Neuronal stem cell (in vitro differentiated cells): ENCODE data around the gene NUDT3.
A peak's percentile ranks its signal among the peaks of the same experiment; 100 is the strongest.

Experiments
- DNase-seq: peaks from one replicate; pipeline ENCODE4 v3.0.0-alpha.2; 2013; ENCODE audit warnings: low spot score
- H2AFZ ChIP-seq: one replicate; pipeline ENCODE4 v1.6.1; 2013; ENCODE audit warnings: mild to moderate bottlenecking, low read length, inconsistent platforms
- H2AK5ac ChIP-seq: 2 replicates; pipeline ENCODE4 v1.6.1; 2013; ENCODE audit warnings: low read depth, mild to moderate bottlenecking, inconsistent platforms, low read length, moderate library complexity, mixed read lengths
- H2BK120ac ChIP-seq: 2 replicates; pipeline ENCODE4 v1.6.1; 2013; ENCODE audit warnings: low read depth, mild to moderate bottlenecking, inconsistent platforms, low read length, moderate library complexity, mixed read lengths
- H2BK12ac ChIP-seq: one replicate; pipeline ENCODE4 v1.6.1; 2013; ENCODE audit warnings: low read length, inconsistent platforms
- H2BK15ac ChIP-seq: 2 replicates; pipeline ENCODE4 v1.6.1; 2013; ENCODE audit warnings: mild to moderate bottlenecking, low read length, inconsistent platforms, mixed read lengths
- H2BK5ac ChIP-seq: one replicate; pipeline ENCODE4 v1.6.1; 2013; ENCODE audit warnings: inconsistent platforms, mild to moderate bottlenecking, low read length, moderate library complexity
- H3K14ac ChIP-seq: one replicate; pipeline ENCODE4 v1.6.1; 2013; ENCODE audit warnings: low read length, inconsistent platforms
- H3K18ac ChIP-seq: 2 replicates; pipeline ENCODE4 v1.6.1; 2013; ENCODE audit warnings: low read length, inconsistent platforms
- H3K23ac ChIP-seq: 2 replicates; pipeline ENCODE4 v1.6.1; 2013; ENCODE audit warnings: low read depth, mild to moderate bottlenecking, mixed read lengths, low read length, inconsistent platforms; ENCODE audit not compliant: poor library complexity
- H3K27ac ChIP-seq: replicated peaks from 3 replicates; pipeline ENCODE4 v1.5.1; 2013; ENCODE audit warnings: low read length, inconsistent platforms
- H3K27me3 ChIP-seq, 3 experiments: 2 replicates each; pipeline ENCODE4 v1.6.1; 2013; ENCODE audit warnings: low read length in 3 of 3, mild to moderate bottlenecking in 2 of 3, inconsistent platforms in 1 of 3, low read depth in 1 of 3, mixed read lengths in 1 of 3, moderate library complexity in 1 of 3; ENCODE audit not compliant: control insufficient read depth in 3 of 3, insufficient read depth in 3 of 3
- H3K36me3 ChIP-seq, 2 donors: replicated peaks in 1 of 2; 2 replicates each; pipeline ENCODE4 v1.6.1; 2013; ENCODE audit warnings: low read length in 2 of 2; ENCODE audit not compliant: control insufficient read depth in 2 of 2, insufficient read depth in 2 of 2
- H3K4ac ChIP-seq: 2 replicates; pipeline ENCODE4 v1.6.1; 2013; ENCODE audit warnings: inconsistent platforms, mild to moderate bottlenecking, low read length, moderate library complexity
- H3K4me1 ChIP-seq, 2 donors: 1 replicate in 1 of 2; 2 replicates in 1 of 2; pipeline ENCODE4 v1.6.1; 2013; ENCODE audit warnings: low read length in 2 of 2, low read depth in 1 of 2; ENCODE audit not compliant: control insufficient read depth in 2 of 2, insufficient read depth in 1 of 2
- H3K4me2 ChIP-seq: one replicate; pipeline ENCODE4 v1.6.1; 2013; ENCODE audit warnings: mild to moderate bottlenecking, low read length, inconsistent platforms; ENCODE audit not compliant: insufficient read depth, poor library complexity, severe bottlenecking
- H3K4me3 ChIP-seq, 2 donors: 2 replicates each; pipeline ENCODE4 v1.5.1; 2013; ENCODE audit warnings: low read length in 2 of 2, mild to moderate bottlenecking in 2 of 2, inconsistent platforms in 1 of 2, moderate library complexity in 1 of 2
- H3K79me1 ChIP-seq: one replicate; pipeline ENCODE4 v1.6.1; 2013; ENCODE audit warnings: low read depth, mild to moderate bottlenecking, inconsistent platforms, low read length, moderate library complexity
- H3K9ac ChIP-seq: one replicate; pipeline ENCODE4 v1.6.1; 2013; ENCODE audit warnings: mild to moderate bottlenecking, low read depth, low read length, inconsistent platforms; ENCODE audit not compliant: poor library complexity
- H3K9me3 ChIP-seq, 2 donors: replicated peaks in 1 of 2; 2 replicates each; pipeline versions ENCODE3 to v1.6.1; 2013; ENCODE audit warnings: low read length in 2 of 2, mild to moderate bottlenecking in 2 of 2, inconsistent platforms in 1 of 2, low read depth in 1 of 2, mixed read lengths in 1 of 2, moderate library complexity in 1 of 2; ENCODE audit not compliant: control insufficient read depth in 2 of 2, insufficient read depth in 1 of 2
- H4K8ac ChIP-seq: one replicate; pipeline ENCODE4 v1.6.1; 2013; ENCODE audit warnings: low read depth, mild to moderate bottlenecking, inconsistent platforms, low read length, moderate library complexity
- H4K91ac ChIP-seq: one replicate; pipeline ENCODE4 v1.6.1; 2013; ENCODE audit warnings: low read length, low read depth, mild to moderate bottlenecking, inconsistent platforms; ENCODE audit not compliant: poor library complexity
- WGBS, 2 donors: extraction: QIAGEN DNeasy Blood & Tissue Kit; methylation state at CpG; one replicate each; pipeline ENCODE4 v1.1.7; 2013; ENCODE audit warnings: missing lambda C conversion rate in 2 of 2, mixed read lengths in 1 of 2; ENCODE audit not compliant: insufficient read length in 2 of 2, insufficient replicate concordance in 1 of 2; ENCODE audit errors: extremely low coverage in 2 of 2; 5-methylcytosine and 5-hydroxymethylcytosine counted together

The NUDT3 gene

DNA sequence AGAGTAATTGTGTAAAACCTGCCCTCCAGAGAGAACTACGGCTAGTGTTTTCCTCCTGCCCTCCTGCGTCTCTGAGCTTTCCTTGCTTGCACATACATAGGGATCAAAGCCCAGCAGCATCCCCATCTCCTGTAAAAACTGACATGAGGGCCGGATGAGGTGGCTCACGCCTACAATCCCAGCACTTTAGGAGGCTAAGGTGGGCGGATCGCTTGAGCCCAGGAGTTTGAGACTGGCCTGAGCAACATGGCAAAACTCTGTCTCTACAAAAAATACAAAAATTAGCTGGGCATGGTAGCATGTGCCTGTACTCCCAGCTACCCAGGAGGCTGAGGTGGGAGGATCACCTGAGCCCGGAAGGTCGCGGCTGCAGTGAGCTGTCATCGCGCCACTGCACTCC lies 103.3 kb downstream of the NUDT3 start:
- Histone ChIP-seq H2BK5ac (no peak overlapping the region), H3K4ac (no peak overlapping the region), H3K27me3 (no peaks in the 10 kb centered on the region), H3K9ac (no peak overlapping the region), H3K14ac (no peak overlapping the region), H3K4me3 (no peak overlapping the region), H3K79me1 (no peaks in the 10 kb centered on the region), H3K36me3 (peaks cover 5 to 78% of the 10 kb centered on the region in 2 donors), H2AFZ (no peak overlapping the region), H2BK120ac (no peak overlapping the region), H3K4me1 (no peaks in the 10 kb centered on the region), H2BK12ac (no peak overlapping the region), H4K91ac (no peak overlapping the region), H3K23ac (no peak overlapping the region), H3K4me2 (no peak overlapping the region), H2BK15ac (no peak overlapping the region), H3K27ac (no peak overlapping the region), H3K9me3 (no peaks in the 10 kb centered on the region), H2AK5ac (no peak overlapping the region), H3K18ac (no peak overlapping the region), H4K8ac (no peak overlapping the region)
- no peak for DNase-seq
- WGBS, 2 donors: no CpG with 5 or more reads among the region's 11 CpGs

DNA sequence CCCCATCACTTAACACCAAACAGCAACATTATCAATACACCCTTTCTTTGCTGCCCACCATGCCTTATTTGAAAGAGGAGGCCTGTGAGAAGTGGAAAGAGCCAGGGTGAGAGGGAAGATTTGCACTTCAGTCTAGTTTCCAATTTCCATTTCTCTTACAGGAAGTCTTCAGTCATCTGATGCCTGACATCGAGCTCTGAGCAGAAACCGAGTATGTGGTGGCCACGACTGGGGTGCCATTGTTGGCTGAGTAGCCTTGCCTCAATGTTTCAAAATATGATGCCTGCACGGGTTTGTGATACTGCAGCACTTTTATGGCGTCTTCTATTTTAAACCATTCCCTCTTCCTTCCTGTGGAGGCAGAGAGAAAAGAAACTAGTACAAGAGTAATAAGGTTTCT lies 103.9 kb downstream of the NUDT3 start:
- H3K4me2 ChIP-seq: no peak overlapping the region
- H3K23ac ChIP-seq: no peak overlapping the region
- no peaks in the 10 kb centered on the region for H3K4me1 ChIP-seq
- H4K8ac ChIP-seq: no peak overlapping the region
- H3K27ac ChIP-seq: no peak overlapping the region
- no peak overlapping the region for H2AK5ac ChIP-seq
- H2BK5ac ChIP-seq: no peak overlapping the region
- DNase-seq: no peak
- H3K36me3 ChIP-seq: peaks cover 5 to 79% of the 10 kb centered on the region in 2 donors
- no peak overlapping the region for H3K4me3 ChIP-seq
- H2BK15ac ChIP-seq: no peak overlapping the region
- no peak overlapping the region for H3K4ac ChIP-seq
- no peaks in the 10 kb centered on the region for H3K79me1 ChIP-seq
- no peak overlapping the region for H3K18ac ChIP-seq
- no peak overlapping the region for H3K14ac ChIP-seq
- no CpG with 5 or more reads among the region's 5 CpGs for WGBS, 2 donors
- H3K9ac ChIP-seq: no peak overlapping the region
- no peak overlapping the region for H2BK12ac ChIP-seq
- no peak overlapping the region for H4K91ac ChIP-seq
- H3K9me3 ChIP-seq: no peaks in the 10 kb centered on the region
- H3K27me3 ChIP-seq: no peaks in the 10 kb centered on the region
- H2BK120ac ChIP-seq: no peak overlapping the region
- H2AFZ ChIP-seq: no peak overlapping the region

DNA sequence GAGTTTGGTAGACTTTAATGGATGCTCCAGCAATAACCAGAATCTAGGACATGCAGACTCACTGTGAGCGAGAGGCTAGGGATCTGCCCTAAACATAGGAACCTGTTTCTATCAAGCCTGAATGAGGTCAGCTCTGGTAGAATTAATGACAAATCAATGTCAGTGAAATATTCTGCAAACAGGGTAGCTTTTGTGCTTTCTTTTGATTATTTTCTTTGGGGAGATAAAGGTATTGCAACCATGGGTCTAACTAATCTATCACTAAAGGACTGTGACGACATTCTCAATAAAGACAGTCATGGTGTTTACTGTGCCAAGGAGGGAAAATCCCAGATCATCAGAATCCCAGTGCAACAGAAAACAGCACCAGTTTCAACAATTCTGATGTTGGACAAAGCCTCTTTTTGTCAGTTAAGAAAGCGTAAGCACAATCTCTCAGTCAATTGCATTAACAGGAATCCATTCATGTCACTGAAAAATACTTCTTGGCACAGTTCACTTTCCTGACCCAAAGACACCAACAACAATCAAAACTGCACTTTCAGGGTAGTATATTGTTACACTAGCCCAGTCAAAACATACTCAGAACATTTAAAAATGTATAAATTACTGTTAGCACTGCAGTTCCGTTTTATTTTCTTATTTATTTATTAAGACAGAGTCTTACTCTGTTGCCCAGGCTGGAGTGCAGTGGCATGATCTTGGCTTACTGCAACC lies 106.9 kb downstream of the NUDT3 start:
- Histone ChIP-seq H3K4me2 (no peak overlapping the region), H3K4me1 (no peaks in the 10 kb centered on the region)
- no peak for DNase-seq

DNA sequence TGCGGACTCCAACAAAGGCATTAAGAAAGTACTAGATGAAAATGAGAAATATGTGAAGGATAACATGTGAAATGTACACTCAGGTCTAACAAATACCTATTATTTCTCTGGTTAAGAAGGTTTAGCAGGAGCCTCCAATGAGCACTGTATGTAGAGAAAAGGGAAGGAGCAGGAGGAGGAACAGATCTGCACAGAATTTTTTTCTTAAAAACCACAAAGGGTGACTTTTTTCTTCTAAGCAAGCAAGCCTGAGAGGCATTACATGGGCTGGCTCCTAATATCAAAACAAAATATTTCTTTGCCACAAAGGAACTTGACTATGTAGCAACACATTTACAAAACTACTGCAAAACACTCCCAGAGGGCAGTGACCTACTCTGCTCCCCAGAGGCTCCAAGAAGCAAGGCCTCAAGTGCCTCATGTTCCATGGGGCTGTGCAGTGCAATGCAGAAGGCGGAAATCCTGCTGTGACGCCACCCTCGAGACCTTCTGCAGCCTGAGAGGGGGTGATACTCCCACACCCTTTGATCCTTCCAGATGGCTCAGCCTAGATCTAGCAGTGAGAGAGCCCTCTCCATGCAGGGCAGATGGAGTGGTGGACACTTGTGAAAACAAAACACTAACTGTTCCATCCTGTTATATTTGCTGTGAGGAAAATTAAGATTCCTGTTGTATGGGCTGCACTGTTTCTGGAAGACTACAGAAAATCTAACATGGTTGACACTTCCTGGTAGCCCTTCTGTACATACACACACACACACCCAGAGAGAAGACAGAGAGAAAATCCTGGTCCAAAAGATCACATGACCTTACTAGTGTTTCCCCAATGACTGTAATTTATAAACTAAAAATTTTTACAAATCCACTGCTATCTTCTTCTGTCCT lies 107.7 kb downstream of the NUDT3 start:
- Histone ChIP-seq H2BK5ac (no peak overlapping the region), H2BK15ac (no peak overlapping the region), H3K9me3 (no peaks in the 10 kb centered on the region), H2BK12ac (no peak overlapping the region), H3K9ac (no peak overlapping the region), H3K36me3 (peaks cover 5 to 87% of the 10 kb centered on the region in 2 donors), H3K4ac (no peak overlapping the region), H3K18ac (no peak overlapping the region), H2BK120ac (no peak overlapping the region), H3K4me2 (no peak overlapping the region), H3K23ac (no peak overlapping the region), H4K8ac (no peak overlapping the region), H3K4me3 (no peak overlapping the region), H2AFZ (no peak overlapping the region), H3K14ac (peak overlapping the region; percentile 14), H3K79me1 (no peaks in the 10 kb centered on the region), H3K27ac (no peak overlapping the region), H3K27me3 (no peaks in the 10 kb centered on the region), H4K91ac (no peak overlapping the region), H2AK5ac (no peak overlapping the region), H3K4me1 (no peaks in the 10 kb centered on the region)
- WGBS, 2 donors: no CpG with 5 or more reads among the region's 4 CpGs
- DNase-seq: no peak

More for the DNA sequence above, 106.9 kb downstream of the NUDT3 start:
- Histone ChIP-seq H4K8ac (no peak overlapping the region), H4K91ac (no peak overlapping the region), H3K27me3 (no peaks in the 10 kb centered on the region), H2BK5ac (no peak overlapping the region), H3K4ac (no peak overlapping the region), H3K36me3 (peaks cover 5 to 80% of the 10 kb centered on the region in 2 donors), H3K27ac (no peak overlapping the region), H3K79me1 (no peaks in the 10 kb centered on the region), H2BK12ac (no peak overlapping the region), H3K23ac (no peak overlapping the region), H3K14ac (no peak overlapping the region), H3K9me3 (no peaks in the 10 kb centered on the region), H2BK15ac (no peak overlapping the region), H3K9ac (no peak overlapping the region), H2AK5ac (no peak overlapping the region), H2BK120ac (no peak overlapping the region), H3K4me3 (no peak overlapping the region), H2AFZ (no peak overlapping the region), H3K18ac (no peak overlapping the region)
- no CpG with 5 or more reads among the region's 4 CpGs for WGBS, 2 donors
